Loucy (cell line): ENCODE data around the gene C4orf36.

Experiments used
- H2AFZ ChIP-seq: fragments of 200-600 bp; sonication (generic); 2 replicates; pipeline ENCODE4 v1.6.0; 2016; ENCODE audit warnings: antibody characterized with exemption, mild to moderate bottlenecking, low read length, moderate library complexity
- H3F3A ChIP-seq: fragments of 200-600 bp; 2 replicates; pipeline ENCODE4 v1.6.0; 2016; ENCODE audit warnings: antibody characterized with exemption, low read depth, mild to moderate bottlenecking
- H3K27me3 ChIP-seq: fragments of 200-600 bp; sonication (generic); 2 replicates; pipeline ENCODE4 v1.6.1; 2014; ENCODE audit warnings: low read length, mild to moderate bottlenecking; ENCODE audit not compliant: insufficient read depth, poor library complexity, severe bottlenecking
- H3K36me3 ChIP-seq: fragments of 200-600 bp; sonication (generic); 2 replicates; pipeline ENCODE4 v1.6.1; 2016; ENCODE audit warnings: low read length; ENCODE audit not compliant: insufficient read depth
- H3K4me1 ChIP-seq: fragments of 200-600 bp; sonication (generic); 2 replicates; pipeline ENCODE4 v1.5.1; 2014; ENCODE audit warnings: low read length, mild to moderate bottlenecking; ENCODE audit not compliant: insufficient read depth, poor library complexity, severe bottlenecking
- H3K4me2 ChIP-seq: fragments of 200-600 bp; sonication (generic); 2 replicates; pipeline ENCODE4 v1.6.0; 2014; ENCODE audit warnings: antibody characterized with exemption, low read length, low read depth, mild to moderate bottlenecking; ENCODE audit not compliant: poor library complexity, severe bottlenecking
- H3K4me3 ChIP-seq: fragments of 200-600 bp; sonication (generic); 2 replicates; pipeline ENCODE4 v1.5.1; 2014; ENCODE audit warnings: low read length, mild to moderate bottlenecking, mixed read lengths; ENCODE audit not compliant: poor library complexity, severe bottlenecking
- H3K79me2 ChIP-seq: fragments of 200-600 bp; sonication (generic); 2 replicates; pipeline ENCODE4 v1.6.1; 2014; ENCODE audit warnings: low read length; ENCODE audit not compliant: insufficient read depth
- H3K9ac ChIP-seq: fragments of 200-600 bp; sonication (generic); 2 replicates; pipeline ENCODE4 v1.6.0; 2014; ENCODE audit warnings: mild to moderate bottlenecking, low read depth, low read length, moderate library complexity; ENCODE audit not compliant: poor library complexity, severe bottlenecking
- H3K9me2 ChIP-seq: fragments of 200-600 bp; sonication (generic); replicated peaks from 2 replicates; pipeline ENCODE4 v1.6.1; 2016; ENCODE audit warnings: low read depth, low read length, mixed read lengths
- H3K9me3 ChIP-seq: fragments of 200-600 bp; sonication (generic); 2 replicates; pipeline ENCODE4 v1.6.1; 2014; ENCODE audit warnings: mild to moderate bottlenecking, antibody characterized with exemption, low read length, low read depth; ENCODE audit not compliant: insufficient read depth
- H4K20me1 ChIP-seq: fragments of 200-600 bp; sonication (generic); 2 replicates; pipeline ENCODE4 v1.6.0; 2014; ENCODE audit warnings: antibody characterized with exemption, low read length, mild to moderate bottlenecking; ENCODE audit not compliant: insufficient read depth, poor library complexity, severe bottlenecking
- EZH2phosphoT487 ChIP-seq: fragments of 200-600 bp; IDR thresholded peaks from 2 replicates; pipeline ENCODE4 v1.6.1; 2018; ENCODE audit warnings: antibody characterized with exemption, mild to moderate bottlenecking, moderate library complexity, borderline replicate concordance
- TF ChIP-seq, protein P1 (sequence below): fragments of 200-600 bp; sonication (generic); conservative IDR thresholded peaks from 2 replicates; pipeline ENCODE4 v1.5.1; 2014; ENCODE audit warnings: mild to moderate bottlenecking, antibody characterized with exemption, low read length

C4orf36 gene

DNA sequence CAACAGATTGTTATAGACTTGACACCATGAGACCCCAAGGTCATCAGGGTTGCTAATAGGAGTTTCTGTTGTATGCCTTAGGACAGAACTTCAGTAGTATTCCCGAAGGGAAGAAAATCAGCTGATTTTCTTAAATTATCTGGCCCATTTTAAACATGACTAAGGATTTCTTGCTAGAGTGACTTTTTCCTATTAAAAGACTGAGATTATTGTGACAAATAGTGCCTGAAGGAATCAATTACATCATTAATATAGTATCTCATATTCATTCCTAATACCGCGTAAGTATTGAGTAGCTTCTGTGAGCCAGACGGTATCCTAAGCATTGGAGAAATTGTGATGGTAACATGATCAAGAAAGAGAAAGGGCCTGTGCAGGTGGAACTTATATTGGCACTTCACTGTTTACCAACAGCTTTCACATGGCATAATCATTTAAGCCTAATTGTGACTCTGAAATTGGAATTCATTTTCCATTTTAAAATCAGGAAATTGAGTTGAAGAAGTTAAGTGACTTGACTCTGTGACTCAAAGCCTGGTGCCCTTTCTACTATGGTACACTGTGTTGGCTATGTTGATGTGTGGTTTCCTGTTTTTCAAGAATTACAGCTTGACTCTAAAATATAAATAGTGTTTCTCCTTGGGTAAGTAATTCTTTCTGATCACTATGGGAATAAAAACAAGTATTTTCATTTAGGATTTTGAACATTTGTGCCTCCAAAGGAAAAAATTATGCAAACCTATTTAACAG, 46.7 kb upstream of the C4orf36 start:
- H3F3A ChIP-seq = no peaks in the 10 kb centered on the region
- H3K9ac ChIP-seq = peak overlapping the region; percentile 81
- H3K9me2 ChIP-seq = no peaks in the 10 kb centered on the region
- no peak overlapping the region for H2AFZ ChIP-seq
- peak overlapping the region; percentile 93 for H3K4me2 ChIP-seq
- peaks cover 63% of the 10 kb centered on the region for H3K4me1 ChIP-seq
- no peaks in the 10 kb centered on the region for H3K9me3 ChIP-seq
- no peaks in the 10 kb centered on the region for H3K27me3 ChIP-seq
- no peaks in the 10 kb centered on the region for H3K36me3 ChIP-seq
- H3K4me3 ChIP-seq = peak overlapping the region; percentile 78
- TF ChIP-seq, protein P1, sequence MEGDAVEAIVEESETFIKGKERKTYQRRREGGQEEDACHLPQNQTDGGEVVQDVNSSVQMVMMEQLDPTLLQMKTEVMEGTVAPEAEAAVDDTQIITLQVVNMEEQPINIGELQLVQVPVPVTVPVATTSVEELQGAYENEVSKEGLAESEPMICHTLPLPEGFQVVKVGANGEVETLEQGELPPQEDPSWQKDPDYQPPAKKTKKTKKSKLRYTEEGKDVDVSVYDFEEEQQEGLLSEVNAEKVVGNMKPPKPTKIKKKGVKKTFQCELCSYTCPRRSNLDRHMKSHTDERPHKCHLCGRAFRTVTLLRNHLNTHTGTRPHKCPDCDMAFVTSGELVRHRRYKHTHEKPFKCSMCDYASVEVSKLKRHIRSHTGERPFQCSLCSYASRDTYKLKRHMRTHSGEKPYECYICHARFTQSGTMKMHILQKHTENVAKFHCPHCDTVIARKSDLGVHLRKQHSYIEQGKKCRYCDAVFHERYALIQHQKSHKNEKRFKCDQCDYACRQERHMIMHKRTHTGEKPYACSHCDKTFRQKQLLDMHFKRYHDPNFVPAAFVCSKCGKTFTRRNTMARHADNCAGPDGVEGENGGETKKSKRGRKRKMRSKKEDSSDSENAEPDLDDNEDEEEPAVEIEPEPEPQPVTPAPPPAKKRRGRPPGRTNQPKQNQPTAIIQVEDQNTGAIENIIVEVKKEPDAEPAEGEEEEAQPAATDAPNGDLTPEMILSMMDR = no peak
- no peak for TF ChIP-seq EZH2phosphoT487
- peaks cover 17% of the 10 kb centered on the region for H4K20me1 ChIP-seq
- H3K79me2 ChIP-seq = peaks cover 86% of the 10 kb centered on the region

DNA sequence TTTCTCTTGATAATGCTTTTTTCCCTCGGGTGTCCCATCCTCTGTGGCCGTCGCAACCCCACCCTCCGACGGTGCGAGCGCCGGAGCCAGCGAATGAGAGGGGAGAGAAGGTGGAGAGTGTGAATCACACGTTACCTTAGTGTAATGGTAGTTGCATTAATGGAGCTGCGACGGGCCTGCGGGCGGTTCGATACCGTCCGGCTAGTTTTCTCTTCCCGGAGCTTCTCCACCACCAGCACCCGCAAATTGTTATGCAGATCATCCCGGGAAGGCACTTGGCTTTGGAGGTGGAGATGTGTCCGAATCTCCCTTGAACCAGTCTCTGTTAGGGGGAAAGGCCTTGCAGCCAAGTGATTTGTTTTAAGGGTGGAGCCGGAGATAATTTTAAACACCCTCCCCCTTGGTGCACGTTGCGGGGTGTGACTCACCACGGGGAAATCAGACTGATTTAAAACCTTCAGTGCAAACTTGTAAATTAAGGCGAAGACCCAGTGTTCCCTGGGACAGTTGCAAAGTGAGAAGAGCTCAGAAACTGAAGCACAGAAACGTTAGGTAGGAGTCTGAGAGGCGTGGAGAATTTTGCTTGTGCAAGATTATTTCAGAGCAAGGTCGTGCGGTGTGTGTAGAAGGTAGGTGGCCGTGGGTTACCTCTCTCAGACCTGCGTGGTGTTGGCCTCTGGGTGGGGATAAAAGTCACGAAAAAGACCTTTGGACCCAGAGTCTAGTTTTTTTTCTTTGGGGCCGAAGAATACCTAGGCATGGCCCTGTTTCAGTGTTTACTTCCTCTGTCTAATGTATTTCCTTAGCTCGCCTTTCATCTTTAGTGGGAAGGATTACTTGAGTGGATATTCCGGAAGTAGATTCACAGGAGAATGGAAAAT, 43.9 kb upstream of the C4orf36 start:
- Histone ChIP-seq H3K79me2 (peaks cover 63% of the 10 kb centered on the region), H3K9me2 (no peaks in the 10 kb centered on the region), H4K20me1 (peaks cover 12% of the 10 kb centered on the region), H3K9ac (peak overlapping the region; percentile 81), H3K27me3 (no peaks in the 10 kb centered on the region), H3F3A (no peaks in the 10 kb centered on the region), H2AFZ (peak overlapping the region; percentile 88), H3K4me1 (peaks cover 45% of the 10 kb centered on the region), H3K4me3 (peak overlapping the region; percentile 78), H3K9me3 (no peaks in the 10 kb centered on the region), H3K36me3 (no peaks in the 10 kb centered on the region), H3K4me2 (peak overlapping the region; percentile 93)
- TF ChIP-seq, protein P1 = 0 out of 2 replicates have a peak, but pooled peaks have one; percentile 22
- no peak for TF ChIP-seq EZH2phosphoT487

DNA sequence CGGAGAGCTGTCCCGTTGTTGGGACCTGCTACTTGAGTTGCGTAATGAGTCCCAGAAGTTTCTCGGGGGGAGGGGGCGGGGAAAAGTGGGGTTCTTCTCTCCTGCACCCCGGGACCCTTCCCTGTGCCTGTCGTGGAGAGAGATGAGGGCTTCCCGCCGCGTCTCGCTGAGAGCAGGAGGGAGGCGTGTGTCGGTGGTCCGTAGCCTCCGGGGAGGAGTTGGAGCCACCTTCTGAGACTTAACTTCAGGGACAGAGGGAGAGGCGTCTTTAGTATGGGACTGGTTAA, 43.3 kb upstream of the C4orf36 start:
- Histone ChIP-seq H2AFZ (peak overlapping the region; percentile 88), H3K27me3 (no peaks in the 10 kb centered on the region), H3K4me2 (peak overlapping the region; percentile 93), H3K36me3 (no peaks in the 10 kb centered on the region), H3K4me1 (peaks cover 41% of the 10 kb centered on the region), H4K20me1 (peaks cover 12% of the 10 kb centered on the region), H3K9me3 (no peaks in the 10 kb centered on the region), H3K4me3 (peak overlapping the region; percentile 78), H3K9ac (peak overlapping the region; percentile 81), H3K79me2 (peaks cover 57% of the 10 kb centered on the region), H3K9me2 (no peaks in the 10 kb centered on the region), H3F3A (no peaks in the 10 kb centered on the region)
- TF ChIP-seq, protein P1 = no peak
- no peak for TF ChIP-seq EZH2phosphoT487
